ENCODE results near the gene FUS. TPM values are rescaled to one million over a fixed set of nuclear protein-coding genes. Genes with fewer than 3 reads are reported as not detected.
A peak's percentile ranks its signal among the peaks of the same experiment; 100 is the strongest.

The FUS gene
- total and polyA plus RNA-seq, 2 experiments from 2014 or later, result 247 to 528 TPM

- peak overlapping the region; percentile 96 for H2AFZ ChIP-seq
- Mint-ChIP-seq H3K36me3 (ENCODE audit: low read depth) (no peaks in the 10 kb centered on the region; the same call in 2 of the 3 replicates), H3K4me1 (peaks cover 29% of the 10 kb centered on the region), H3K4me3 (peak overlapping the region; percentile 75), H3K27me3 (ENCODE audit: insufficient read depth, low read depth, poor library complexity) (peaks cover 42% of the 10 kb centered on the region), H3K27ac (no peak overlapping the region; the same call in 1 of the 2 replicates), H3K9me3 (no peaks in the 10 kb centered on the region; the same call in 2 of the 3 replicates)
- no peaks in the 10 kb centered on the region for H3K9me2 ChIP-seq (ENCODE audit: insufficient read depth)
- H3K4me1 ChIP-seq (ENCODE audit: insufficient read depth), result peaks cover 15% of the 10 kb centered on the region
- TF ChIP-seq CTCF (conservative IDR thresholded peaks at IDR 0.05; ENCODE audit: low read depth in 2 of 2) (no peak), CREB1 (CRISPR knock-in tag; IDR thresholded peaks at IDR 0.05; ENCODE audit: low read depth) (no peak), JUNB (IDR thresholded peaks at IDR 0.05; ENCODE audit: unreplicated experiment) (no peak), EZH2 (IDR thresholded peaks at IDR 0.05; ENCODE audit: low read depth, unreplicated experiment) (peak; percentile 35), ETS1 (IDR thresholded peaks at IDR 0.05) (no peak), ZNF462 (CRISPR knock-in tag; IDR thresholded peaks at IDR 0.05) (no peak), POLR2AphosphoS5 (IDR thresholded peaks at IDR 0.05; ENCODE audit: low read depth) (peak; percentile 31; the same call in 1 of the 2 replicates)
- no peaks in the 10 kb centered on the region for H3K79me2 ChIP-seq (replicated peaks; ENCODE audit: insufficient read depth)
- H3F3A ChIP-seq (replicated peaks; ENCODE audit: low read depth), result no peaks in the 10 kb centered on the region
- DNase-seq (ENCODE audit: low spot score) (peak; percentile 95), ATAC-seq (peak; percentile 85)
- peak overlapping the region; percentile 77 for H3K4me3 ChIP-seq
- no peak overlapping the region for H3K27ac ChIP-seq (ENCODE audit: low read depth)
- H3K27me3 ChIP-seq (ENCODE audit: insufficient read depth), result peaks cover 45% of the 10 kb centered on the region
- H3K36me3 ChIP-seq (ENCODE audit: insufficient read depth), result no peaks in the 10 kb centered on the region
- no peaks in the 10 kb centered on the region for H4K20me1 ChIP-seq (replicated peaks; ENCODE audit: insufficient read depth)
- peak overlapping the region; percentile 93 for H3K4me2 ChIP-seq
Measured at GRCh38 chr16:31215287-31216162, 35.6 kb downstream of the FUS start.
